T47D (cell line): ENCODE results near the gene PLA2G4C.

Source experiments
- DNase-seq, 2 experiments: peaks; one replicate each; pipeline versions ENCODE4 v3.0.0 to v3.0.0-alpha.2; 2011 to 2012; ENCODE audit warnings: low read depth in 1 of 2, low spot score in 1 of 2
- JUND ChIP-seq: IDR thresholded peaks from 2 replicates; pipeline ENCODE4 v1.6.1; 2012; ENCODE audit warnings: low read depth
- in situ Hi-C: cut with HindIII; loops from 2 replicates; pipeline ENCODE4 v1.10.0; 2016; ENCODE audit warnings: low sequenced_read_pairs, low pct_unique_long_range_greater_than_20kb

PLA2G4C gene

GRCh38 chr19:48029431-48029830, 81.2 kb downstream of the PLA2G4C start:
- no peak for TF ChIP-seq JUND
- no peak for DNase-seq
- in situ Hi-C loops = no loop called here

GRCh38 chr19:48025480-48025879, 85.1 kb downstream of the PLA2G4C start:
- no peak for TF ChIP-seq JUND
- DNase-seq = no peak
- in situ Hi-C loops = no loop called here

GRCh38 chr19:48023518-48023917, 87.1 kb downstream of the PLA2G4C start:
- in situ Hi-C loops = no loop called here
- DNase-seq = no peak
- no peak for TF ChIP-seq JUND

- no peak for DNase-seq
- TF ChIP-seq JUND = no peak
- in situ Hi-C loops = no loop called here
Measured at GRCh38 chr19:48023011-48023410, 87.6 kb downstream of the PLA2G4C start.

GRCh38 chr19:48020686-48021085, 89.9 kb downstream of the PLA2G4C start:
- no peak for TF ChIP-seq JUND
- in situ Hi-C loops = no loop called here
- no peak for DNase-seq

DNA sequence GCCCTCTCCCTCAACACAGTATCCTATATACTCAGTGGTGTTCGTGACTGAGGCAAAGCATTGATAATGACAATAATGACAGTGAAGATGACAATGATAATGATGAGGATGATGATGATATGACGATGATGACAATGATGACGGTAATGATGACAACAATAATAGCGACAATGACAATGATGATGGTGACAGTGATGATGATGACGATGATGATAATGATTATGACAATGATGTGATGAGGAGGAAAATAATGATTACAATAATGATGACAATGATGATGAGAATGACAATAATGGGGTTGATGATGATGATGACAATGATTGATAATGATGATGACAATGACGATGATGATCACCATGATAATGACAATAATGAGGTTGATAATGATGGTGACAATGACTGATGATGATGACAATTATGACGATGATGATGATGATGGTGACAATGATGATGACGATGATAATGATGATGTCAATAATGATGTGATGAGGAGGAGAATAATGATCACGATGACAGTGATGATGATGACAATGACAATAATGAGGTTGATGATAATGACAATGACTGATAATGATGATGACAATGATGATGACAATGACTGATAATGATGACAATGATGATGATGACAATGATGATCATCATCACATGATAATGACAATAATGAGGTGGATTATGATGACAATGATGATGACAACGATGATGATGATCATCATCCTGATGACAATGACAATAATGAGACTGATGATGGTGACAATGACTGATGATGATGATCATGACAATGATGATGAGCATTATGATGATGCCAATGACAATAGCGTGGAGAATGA, 99.5 kb downstream of the PLA2G4C start:
- in situ Hi-C loops = no loop called here
- no peak for DNase-seq
- no peak for TF ChIP-seq JUND

- peak in 1 of 2 experiments; percentile 15 for DNase-seq
- TF ChIP-seq JUND = no peak
- in situ Hi-C loops = no loop called here
Measured at GRCh38 chr19:48006762-48007161, 103.9 kb downstream of the PLA2G4C start.

- no peak for TF ChIP-seq JUND
- in situ Hi-C loops = no loop called here
- DNase-seq = no peak
Measured at GRCh38 chr19:48004236-48004635, 106.4 kb downstream of the PLA2G4C start.

GRCh38 chr19:48000846-48001245, 109.8 kb downstream of the PLA2G4C start:
- in situ Hi-C loops = no loop called here

GRCh38 chr19:47998800-47999199, 111.8 kb downstream of the PLA2G4C start:
- TF ChIP-seq JUND = no peak
- in situ Hi-C loops = no loop called here
- DNase-seq = no peak

More at GRCh38 chr19:48000846-48001245, 109.8 kb downstream of the PLA2G4C start:
- no peak for TF ChIP-seq JUND
- peak in 1 of 2 experiments; percentile 38 for DNase-seq
